Fibroblast of lung (primary cell): ENCODE results near the gene CAPZB. TPM values are rescaled to one million over a fixed set of nuclear protein-coding genes. Genes with fewer than 3 reads are reported as not detected.

ENCODE experiments used
- DNase-seq, 2 donors: peaks; one replicate each; pipeline versions ENCODE4 v3.0.0 to v3.0.0-alpha.2; 2010; ENCODE audit warnings: low read depth in 2 of 2
- H2AFZ ChIP-seq: 2 replicates; pipeline ENCODE4 v1.5.1; 2012; ENCODE audit warnings: low read length, control low read depth, inconsistent platforms
- H3K27ac ChIP-seq: 2 replicates; pipeline ENCODE4 v1.5.1; 2011; ENCODE audit warnings: low read length, control low read depth; ENCODE audit not compliant: insufficient read depth
- H3K27me3 ChIP-seq: 2 replicates; pipeline ENCODE4 v1.5.1; 2011; ENCODE audit warnings: mild to moderate bottlenecking, low read length; ENCODE audit not compliant: control insufficient read depth, insufficient read depth
- H3K36me3 ChIP-seq: 2 replicates; pipeline ENCODE4 v1.5.1; 2011; ENCODE audit warnings: low read length; ENCODE audit not compliant: control insufficient read depth, insufficient read depth
- H3K4me1 ChIP-seq: 2 replicates; pipeline ENCODE4 v1.5.1; 2011; ENCODE audit warnings: low read length; ENCODE audit not compliant: control insufficient read depth, insufficient read depth; ENCODE audit errors: extremely low read depth
- H3K4me2 ChIP-seq: 2 replicates; pipeline ENCODE4 v1.5.1; 2011; ENCODE audit warnings: low read length, control low read depth; ENCODE audit not compliant: insufficient read depth; ENCODE audit errors: extremely low read depth
- H3K4me3 ChIP-seq, 4 experiments: fragments of 200-600 bp in 1 of 4; sonication (generic) in 1 of 4; replicated peaks in 1 of 4; 2 replicates each; pipeline ENCODE4 v1.5.1; 2011 to 2016; ENCODE audit warnings: low read length in 4 of 4, low read depth in 3 of 4, mild to moderate bottlenecking in 3 of 4, control low read depth in 2 of 4, inconsistent platforms in 1 of 4, mixed read lengths in 1 of 4; ENCODE audit not compliant: insufficient read depth in 1 of 4; ENCODE audit errors: control extremely low read depth in 1 of 4
- H3K79me2 ChIP-seq: 2 replicates; pipeline ENCODE4 v1.5.1; 2012; ENCODE audit warnings: mild to moderate bottlenecking, low read length, inconsistent platforms; ENCODE audit not compliant: control insufficient read depth, insufficient read depth
- H3K9ac ChIP-seq: 2 replicates; pipeline ENCODE4 v1.5.1; 2011; ENCODE audit warnings: mild to moderate bottlenecking, low read length, control low read depth; ENCODE audit not compliant: insufficient read depth
- H3K9me3 ChIP-seq: 2 replicates; pipeline ENCODE4 v1.5.1; 2012; ENCODE audit warnings: low read depth, low read length; ENCODE audit not compliant: control insufficient read depth, insufficient read depth
- H4K20me1 ChIP-seq: 2 replicates; pipeline ENCODE4 v1.5.1; 2011; ENCODE audit warnings: low read length; ENCODE audit not compliant: control insufficient read depth, insufficient read depth; ENCODE audit errors: extremely low read depth
- CTCF ChIP-seq, 2 donors: IDR thresholded peaks in 1 of 2; conservative IDR thresholded peaks in 1 of 2; 1 replicate in 1 of 2; 2 replicates in 1 of 2; pipeline ENCODE4 v1.5.1; 2011 to 2012; ENCODE audit warnings: low read length in 2 of 2, control low read depth in 1 of 2, inconsistent platforms in 1 of 2, low read depth in 1 of 2, mild to moderate bottlenecking in 1 of 2
- EZH2 ChIP-seq: IDR thresholded peaks from 2 replicates; pipeline ENCODE4 v1.5.1; 2012; ENCODE audit warnings: low read length, control low read depth, mild to moderate bottlenecking; ENCODE audit errors: missing control alignments
- polyA plus RNA-seq, 2 donors: library from polyadenylated mRNA; depleted of rRNA in 1 of 2; stranded (reverse) in 1 of 2; unstranded in 1 of 2; fragments of >200 nt; gene quantifications; 2 replicates each; pipeline ENCODE4 v1.2.1, GENCODE V29; 2011 to 2012; ENCODE audit warnings: missing spikeins in 1 of 2
- total RNA-seq: library from RNA; depleted of rRNA; stranded (reverse); fragments of >200 nt; gene quantifications from 2 replicates; pipeline ENCODE4 v1.2.1, GENCODE V29; 2014

The CAPZB gene
- total and polyA plus RNA-seq, 2 donors (not counting 1 experiment from before 2014, with no cell fraction given), result 104 to 495 TPM

- H3K4me1 ChIP-seq, result peaks cover 10% of the 10 kb centered on the region
- no peak overlapping the region for H2AFZ ChIP-seq
- H3K27ac ChIP-seq, result no peak overlapping the region
- H3K79me2 ChIP-seq, result no peaks in the 10 kb centered on the region
- H3K4me3 ChIP-seq, result no peak overlapping the region
- TF ChIP-seq EZH2 (no peak), CTCF (conservative IDR thresholded peaks at IDR 0.05 in 1 of 2, IDR thresholded peaks at IDR 0.05 in 1 of 2; ENCODE audit: low read depth in 1 of 2, low read length in 2 of 2) (no peak)
- H3K9ac ChIP-seq, result no peak overlapping the region
- no peak for DNase-seq
- H3K4me2 ChIP-seq, result no peak overlapping the region
- H3K9me3 ChIP-seq, result no peaks in the 10 kb centered on the region
- H4K20me1 ChIP-seq, result no peaks in the 10 kb centered on the region
- peaks cover 27% of the 10 kb centered on the region for H3K36me3 ChIP-seq
- H3K27me3 ChIP-seq, result no peaks in the 10 kb centered on the region
These were observed 134.8 kb downstream of the CAPZB start for GRCh38 chr1:19350566-19350965.

- peaks cover 10% of the 10 kb centered on the region for H3K4me1 ChIP-seq
- H3K27ac ChIP-seq, result no peak overlapping the region
- no peaks in the 10 kb centered on the region for H4K20me1 ChIP-seq
- no peak overlapping the region for H3K9ac ChIP-seq
- H3K9me3 ChIP-seq, result no peaks in the 10 kb centered on the region
- H3K4me2 ChIP-seq, result no peak overlapping the region
- peaks cover 26% of the 10 kb centered on the region for H3K36me3 ChIP-seq
- no peaks in the 10 kb centered on the region for H3K27me3 ChIP-seq
- H2AFZ ChIP-seq, result no peak overlapping the region
- no peak for DNase-seq
- H3K4me3 ChIP-seq, result no peak overlapping the region
- TF ChIP-seq EZH2, result no peak
- no peaks in the 10 kb centered on the region for H3K79me2 ChIP-seq
These were observed 135.3 kb downstream of the CAPZB start for GRCh38 chr1:19349999-19350398.

GRCh38 chr1:19348441-19349198, 136.7 kb downstream of the CAPZB start:
- Histone ChIP-seq H3K79me2 (no peaks in the 10 kb centered on the region), H3K27me3 (no peaks in the 10 kb centered on the region), H3K4me2 (no peak overlapping the region), H3K27ac (no peak overlapping the region), H3K4me3 (no peak overlapping the region), H4K20me1 (no peaks in the 10 kb centered on the region), H3K4me1 (peaks cover 10% of the 10 kb centered on the region), H2AFZ (no peak overlapping the region), H3K36me3 (peaks cover 29% of the 10 kb centered on the region), H3K9ac (no peak overlapping the region), H3K9me3 (no peaks in the 10 kb centered on the region)
- no peak for DNase-seq
- no peak for TF ChIP-seq CTCF (conservative IDR thresholded peaks at IDR 0.05 in 1 of 2, IDR thresholded peaks at IDR 0.05 in 1 of 2; ENCODE audit: low read depth in 1 of 2, low read length in 2 of 2)
- no peak for TF ChIP-seq EZH2
